Thoracic aorta endothelial cell (primary cell): ENCODE results near the gene CLECL1. TPM values are rescaled to one million over a fixed set of nuclear protein-coding genes. Genes with fewer than 3 reads are reported as not detected.

Experiments used
- total RNA-seq: library from RNA; depleted of rRNA; stranded (reverse); fragments of >200 nt; gene quantifications from 2 replicates; pipeline ENCODE4 v1.2.3, GENCODE V29; 2012

Gene CLECL1
- not detected in 2 replicates for total RNA-seq

GRCh38 chr12:9732921-9733461, at the start of gene CLECL1:
TSS of gene CLECL1 (minus strand) at chr12:9733097.

GRCh38 chr12:9760699-9761418, 28.0 kb upstream of the CLECL1 start, which contains the start of gene CD69:
TSS of gene CD69 (minus strand) at chr12:9760901. CDS start at chr12:9760820, 81 bp downstream.

Other genes starting within 250 kb of the CLECL1 start
- not detected in 2 replicates for gene KLRB1, start 125.2 kb downstream of the CLECL1 start, total RNA-seq
- 3.5 TPM in 2 replicates for gene CLEC2D, start 63.4 kb downstream of the CLECL1 start, total RNA-seq
- gene CD69, start 27.8 kb upstream of the CLECL1 start, total RNA-seq: 0.29 and 0.53 TPM in 2 replicates
- gene KLRF1, start 94.4 kb upstream of the CLECL1 start, total RNA-seq: 0.27 TPM in 1 of 2 replicates, not detected in the other
- gene CLEC2B, start 136.3 kb upstream of the CLECL1 start, total RNA-seq: 24.6 and 79.1 TPM in 2 replicates
- not detected in 2 replicates for gene KLRF2, start 148.4 kb upstream of the CLECL1 start, total RNA-seq
- not detected in 2 replicates for gene CLEC2A, start 199.3 kb upstream of the CLECL1 start, total RNA-seq
- gene CLEC12A, start 238.3 kb upstream of the CLECL1 start, total RNA-seq: not detected in 2 replicates